Neural progenitor cell (in vitro differentiated cells): ENCODE results near the gene WNT2B. TPM values are rescaled to one million over a fixed set of nuclear protein-coding genes. Genes with fewer than 3 reads are reported as not detected.

Source experiments
- DNase-seq: peaks from one replicate; pipeline ENCODE4 v3.0.0-alpha.2; 2016; ENCODE audit warnings: low spot score
- H2AFZ ChIP-seq: fragments of 200-600 bp; sonication (generic); replicated peaks from 2 replicates; pipeline ENCODE4 v1.6.1; 2016; ENCODE audit warnings: antibody characterized with exemption
- H3F3A ChIP-seq: fragments of 200-600 bp; sonication (generic); 2 replicates; pipeline ENCODE4 v1.6.1; 2016; ENCODE audit warnings: antibody characterized with exemption, low read depth
- H3K27ac ChIP-seq: fragments of 200-600 bp; sonication (generic); 2 replicates; pipeline ENCODE4 v1.5.1; 2016; ENCODE audit warnings: mild to moderate bottlenecking
- H3K27me3 ChIP-seq: fragments of 200-600 bp; sonication (generic); 2 replicates; pipeline ENCODE4 v1.6.1; 2016; ENCODE audit warnings: mild to moderate bottlenecking, moderate library complexity
- H3K36me3 ChIP-seq: fragments of 200-600 bp; sonication (generic); 2 replicates; pipeline ENCODE4 v1.5.1; 2016
- H3K4me1 ChIP-seq: fragments of 200-600 bp; sonication (generic); 2 replicates; pipeline ENCODE4 v1.6.1; 2016; ENCODE audit warnings: mixed run types
- H3K4me2 ChIP-seq: fragments of 200-600 bp; sonication (generic); 2 replicates; pipeline ENCODE4 v1.6.1; 2016
- H3K4me3 ChIP-seq: fragments of 200-600 bp; sonication (generic); 2 replicates; pipeline ENCODE4 v1.5.1; 2016
- H3K79me2 ChIP-seq: fragments of 200-600 bp; sonication (generic); 2 replicates; pipeline ENCODE4 v1.6.1; 2016; ENCODE audit warnings: low read depth
- H3K9ac ChIP-seq: fragments of 200-600 bp; sonication (generic); 2 replicates; pipeline ENCODE4 v1.6.1; 2016
- H3K9me3 ChIP-seq: fragments of 200-600 bp; sonication (generic); 2 replicates; pipeline ENCODE4 v1.5.1; 2016; ENCODE audit warnings: low read depth
- H4K20me1 ChIP-seq: fragments of 200-600 bp; sonication (generic); 2 replicates; pipeline ENCODE4 v1.6.1; 2016; ENCODE audit warnings: low read depth
- H3K27ac Mint-ChIP-seq: 3 replicates; pipeline ENCODE4 v1.8.0; 2021; ENCODE audit warnings: mixed read lengths
- H3K27me3 Mint-ChIP-seq: 2 replicates; pipeline ENCODE4 v1.8.0; 2022; ENCODE audit warnings: low read depth, mild to moderate bottlenecking, inconsistent platforms, moderate library complexity, mixed read lengths; ENCODE audit not compliant: insufficient read depth
- H3K36me3 Mint-ChIP-seq: 3 replicates; pipeline ENCODE4 v1.8.0; 2021; ENCODE audit warnings: mixed read lengths
- H3K4me1 Mint-ChIP-seq: 3 replicates; pipeline ENCODE4 v1.8.0; 2021; ENCODE audit warnings: mixed read lengths
- H3K4me3 Mint-ChIP-seq: 3 replicates; pipeline ENCODE4 v1.8.0; 2021; ENCODE audit warnings: mild to moderate bottlenecking, moderate library complexity, mixed read lengths
- H3K9me3 Mint-ChIP-seq: 3 replicates; pipeline ENCODE4 v1.8.0; 2020; ENCODE audit warnings: mixed read lengths
- EZH2 ChIP-seq: fragments of 200-600 bp; sonication (generic); IDR thresholded peaks from 2 replicates; pipeline ENCODE4 v1.6.1; 2017; ENCODE audit warnings: antibody characterized with exemption, mild to moderate bottlenecking, moderate library complexity
- EZH2phosphoT487 ChIP-seq: fragments of 200-600 bp; sonication (generic); IDR thresholded peaks from 2 replicates; pipeline ENCODE4 v1.6.1; 2017; ENCODE audit warnings: antibody characterized with exemption
- total RNA-seq: library from RNA; depleted of rRNA; stranded (reverse); fragments of >200 nt; gene quantifications from 2 replicates; pipeline ENCODE4 v1.2.3, GENCODE V29; 2015; ENCODE audit warnings: low replicate concordance
- TF ChIP-seq, protein P1 (sequence below): fragments of 200-600 bp; sonication (generic); IDR thresholded peaks from 2 replicates; pipeline ENCODE4 v1.5.1; 2017; ENCODE audit warnings: antibody characterized with exemption, mild to moderate bottlenecking

The WNT2B gene
- total RNA-seq, 1 donor from 2014 or later, result 1.6 TPM

DNA sequence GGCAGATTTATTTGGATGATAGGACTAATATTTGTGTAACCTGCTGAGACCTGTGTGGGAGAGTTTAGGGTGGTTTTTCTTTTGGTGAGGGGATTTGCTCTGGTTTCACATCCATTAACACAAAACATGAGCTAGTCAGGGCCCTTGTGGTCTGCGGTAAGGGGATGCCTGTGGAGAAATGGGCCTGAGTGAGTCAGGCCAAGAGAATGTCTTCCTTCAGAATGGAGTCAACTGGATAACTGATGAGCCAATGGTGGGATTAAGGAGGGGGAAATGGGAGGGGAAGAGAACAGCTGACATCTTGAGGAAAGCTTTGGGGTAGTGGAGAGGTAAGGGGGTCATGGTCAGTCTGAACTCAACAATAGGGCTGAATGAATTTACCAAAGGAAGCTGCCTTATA, 13.9 kb downstream of the WNT2B start:
- H3K4me2 ChIP-seq, result no peak overlapping the region
- H3K36me3 Mint-ChIP-seq, result peaks cover 50% of the 10 kb centered on the region
- H3K9me3 Mint-ChIP-seq, result no peaks in the 10 kb centered on the region
- H3K9ac ChIP-seq, result no peak overlapping the region
- H3K27ac ChIP-seq, result no peak overlapping the region
- H3K27me3 ChIP-seq, result no peaks in the 10 kb centered on the region
- TF ChIP-seq, protein P1, sequence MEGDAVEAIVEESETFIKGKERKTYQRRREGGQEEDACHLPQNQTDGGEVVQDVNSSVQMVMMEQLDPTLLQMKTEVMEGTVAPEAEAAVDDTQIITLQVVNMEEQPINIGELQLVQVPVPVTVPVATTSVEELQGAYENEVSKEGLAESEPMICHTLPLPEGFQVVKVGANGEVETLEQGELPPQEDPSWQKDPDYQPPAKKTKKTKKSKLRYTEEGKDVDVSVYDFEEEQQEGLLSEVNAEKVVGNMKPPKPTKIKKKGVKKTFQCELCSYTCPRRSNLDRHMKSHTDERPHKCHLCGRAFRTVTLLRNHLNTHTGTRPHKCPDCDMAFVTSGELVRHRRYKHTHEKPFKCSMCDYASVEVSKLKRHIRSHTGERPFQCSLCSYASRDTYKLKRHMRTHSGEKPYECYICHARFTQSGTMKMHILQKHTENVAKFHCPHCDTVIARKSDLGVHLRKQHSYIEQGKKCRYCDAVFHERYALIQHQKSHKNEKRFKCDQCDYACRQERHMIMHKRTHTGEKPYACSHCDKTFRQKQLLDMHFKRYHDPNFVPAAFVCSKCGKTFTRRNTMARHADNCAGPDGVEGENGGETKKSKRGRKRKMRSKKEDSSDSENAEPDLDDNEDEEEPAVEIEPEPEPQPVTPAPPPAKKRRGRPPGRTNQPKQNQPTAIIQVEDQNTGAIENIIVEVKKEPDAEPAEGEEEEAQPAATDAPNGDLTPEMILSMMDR, result no peak
- no peak for TF ChIP-seq EZH2
- TF ChIP-seq EZH2phosphoT487, result no peak
- H3K27ac Mint-ChIP-seq, result peak overlapping the region; percentile 30
- H3K4me3 Mint-ChIP-seq, result no peak overlapping the region
- no peaks in the 10 kb centered on the region for H3K9me3 ChIP-seq
- no peak overlapping the region for H3K4me3 ChIP-seq
- H3K36me3 ChIP-seq, result no peaks in the 10 kb centered on the region
- H3K27me3 Mint-ChIP-seq, result peaks cover 9% of the 10 kb centered on the region
- peaks cover 61% of the 10 kb centered on the region for H3K4me1 Mint-ChIP-seq
- peaks cover 5% of the 10 kb centered on the region for H4K20me1 ChIP-seq
- peaks cover 15% of the 10 kb centered on the region for H3F3A ChIP-seq
- H2AFZ ChIP-seq, result no peak overlapping the region
- H3K4me1 ChIP-seq, result peaks cover 25% of the 10 kb centered on the region
- H3K79me2 ChIP-seq, result no peaks in the 10 kb centered on the region
- DNase-seq, result no peak

DNA sequence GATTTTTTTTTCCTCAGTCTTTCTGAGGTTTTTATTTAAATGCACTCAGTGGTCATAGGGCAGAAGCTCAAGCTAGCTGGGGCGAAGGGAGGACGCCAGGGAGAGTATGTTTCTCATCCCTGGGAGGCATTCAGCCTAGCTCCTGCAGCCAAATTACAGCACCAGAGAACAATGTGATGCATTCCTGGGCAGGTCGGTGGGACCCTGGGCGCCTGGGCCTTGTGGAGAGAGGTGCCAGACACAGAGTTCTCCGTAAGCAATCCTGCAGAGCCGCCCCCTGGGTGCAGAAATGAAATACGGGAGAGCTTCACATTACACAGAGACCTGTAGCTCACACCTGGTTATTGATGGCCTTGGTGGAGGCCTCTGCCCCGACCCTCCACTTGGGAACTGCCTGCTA, 15.5 kb downstream of the WNT2B start:
- DNase-seq, result peak; percentile 60
- Histone ChIP-seq H3K27ac (no peak overlapping the region), H4K20me1 (peaks cover 5% of the 10 kb centered on the region), H3F3A (peaks cover 18% of the 10 kb centered on the region), H3K79me2 (no peaks in the 10 kb centered on the region), H3K27me3 (no peaks in the 10 kb centered on the region), H3K4me2 (peak overlapping the region; percentile 43), H3K4me1 (peaks cover 32% of the 10 kb centered on the region), H3K9ac (no peak overlapping the region), H3K36me3 (no peaks in the 10 kb centered on the region), H3K4me3 (no peak overlapping the region), H2AFZ (no peak overlapping the region), H3K9me3 (no peaks in the 10 kb centered on the region)
- TF ChIP-seq, protein P1, result no peak
- no peak for TF ChIP-seq EZH2
- TF ChIP-seq EZH2phosphoT487, result no peak
- peaks cover 9% of the 10 kb centered on the region for H3K27me3 Mint-ChIP-seq
- H3K4me1 Mint-ChIP-seq, result peaks cover 73% of the 10 kb centered on the region
- H3K4me3 Mint-ChIP-seq, result no peak overlapping the region
- H3K9me3 Mint-ChIP-seq, result no peaks in the 10 kb centered on the region
- peak overlapping the region; percentile 69 for H3K27ac Mint-ChIP-seq
- H3K36me3 Mint-ChIP-seq, result peaks cover 43% of the 10 kb centered on the region

- H3K27ac Mint-ChIP-seq, result peak overlapping the region; percentile 69
- H3K4me1 Mint-ChIP-seq, result peaks cover 79% of the 10 kb centered on the region
Observed at GRCh38 chr1:112524986-112525385, 16.2 kb downstream of the WNT2B start.

More at GRCh38 chr1:112524986-112525385, 16.2 kb downstream of the WNT2B start:
- H3K9me3 Mint-ChIP-seq, result no peaks in the 10 kb centered on the region
- Histone ChIP-seq H3K4me1 (peaks cover 32% of the 10 kb centered on the region), H2AFZ (no peak overlapping the region), H3K36me3 (no peaks in the 10 kb centered on the region), H3K27me3 (no peaks in the 10 kb centered on the region), H3F3A (peaks cover 18% of the 10 kb centered on the region), H3K9me3 (no peaks in the 10 kb centered on the region), H3K79me2 (no peaks in the 10 kb centered on the region), H3K4me3 (no peak overlapping the region), H3K4me2 (no peak overlapping the region), H3K9ac (no peak overlapping the region), H4K20me1 (peaks cover 5% of the 10 kb centered on the region), H3K27ac (no peak overlapping the region)
- H3K36me3 Mint-ChIP-seq, result peaks cover 43% of the 10 kb centered on the region
- DNase-seq, result no peak
- no peak overlapping the region for H3K4me3 Mint-ChIP-seq
- H3K27me3 Mint-ChIP-seq, result peaks cover 9% of the 10 kb centered on the region
- TF ChIP-seq EZH2 (no peak), EZH2phosphoT487 (no peak)
- TF ChIP-seq, protein P1, result no peak
